Lower leg skin (tissue), 3 donors: Measurements from ENCODE around the gene APBB2.

Experiments used
- CTCF ChIP-seq, 3 donors: fragments of 450-650 bp; IDR thresholded peaks; one replicate each; pipeline ENCODE4 v1.5.1; 2016; ENCODE audit warnings: antibody characterized with exemption in 3 of 3, mild to moderate bottlenecking in 3 of 3, moderate library complexity in 2 of 3
- POLR2A ChIP-seq, 2 donors: fragments of 450-650 bp; IDR thresholded peaks; one replicate each; pipeline ENCODE4 v1.6.1; 2016 to 2017; ENCODE audit warnings: antibody characterized with exemption in 2 of 2, mild to moderate bottlenecking in 1 of 2, moderate library complexity in 1 of 2

DNA sequence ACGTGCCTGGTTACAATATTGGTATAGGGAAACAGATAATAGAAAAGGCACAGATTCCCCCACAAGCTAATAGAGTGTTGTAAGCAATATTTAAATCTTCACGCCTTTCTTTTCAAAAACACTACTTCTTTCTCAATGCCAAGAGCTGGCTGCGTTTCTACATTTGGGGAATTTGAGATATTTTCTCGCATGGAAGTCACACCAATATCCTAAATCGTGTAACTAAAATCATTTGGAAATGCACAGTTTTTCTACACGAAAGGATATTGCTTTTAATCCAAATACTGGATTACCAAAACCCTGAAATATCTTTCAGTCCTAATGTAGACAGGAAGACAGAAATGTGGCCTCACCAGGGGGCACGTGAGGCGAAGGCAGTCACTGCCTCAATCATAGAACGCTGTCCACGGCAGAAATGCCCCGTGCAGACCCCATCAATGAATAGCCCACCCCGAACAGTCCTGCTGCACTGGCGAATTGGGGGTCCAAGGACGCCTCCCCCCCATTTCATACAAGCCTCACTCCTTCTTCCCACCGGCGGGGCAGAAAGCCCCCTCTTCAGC is 358.0 kb downstream of the APBB2 start:
- no peak for TF ChIP-seq CTCF (IDR thresholded peaks at IDR 0.05)
- TF ChIP-seq POLR2A (IDR thresholded peaks at IDR 0.05) = no peak
